IMR-90 (cell line): ENCODE results near the gene BPIFB2. TPM values are rescaled to one million over a fixed set of nuclear protein-coding genes. Genes with fewer than 3 reads are reported as not detected.

Experiments
- ATAC-seq: fragments of 200-7000 bp; cut with Tn5 transposase; 2 replicates; pipeline ENCODE4 v1.9.1; 2020; ENCODE audit warnings: low read depth, mild to moderate bottlenecking, moderate library complexity
- BruUV-seq: library from RNA; stranded (reverse); fragments of 400-500 nt; replicated peaks from 2 replicates; lab custom pipeline; 2021; lab: Mats Ljungman, UMichigan
- CTCF ChIA-PET: fragments of 300-600 bp; formaldehyde crosslinking; extraction: SDS; loops from one replicate; lab custom pipeline; 2021; ENCODE audit warnings: antibody characterized with exemption; lab: Yijun Ruan, JAX
- POLR2A ChIA-PET: fragments of 300-600 bp; sonication (Branson Sonifier 250); formaldehyde crosslinking; loops from one replicate; lab custom pipeline; 2022; ENCODE audit warnings: antibody characterized with exemption; ENCODE audit not compliant: unreplicated experiment; lab: Charles Lee
- DNase-seq: peaks from one replicate; pipeline ENCODE4 v3.0.0; 2013
- H2AFZ ChIP-seq: replicated peaks from 2 replicates; pipeline ENCODE3; 2013; ENCODE audit warnings: low read length, mild to moderate bottlenecking; ENCODE audit not compliant: poor library complexity
- H2AK5ac ChIP-seq: 2 replicates; pipeline ENCODE4 v1.6.1; 2013; ENCODE audit warnings: low read depth, low read length, inconsistent platforms
- H2AK9ac ChIP-seq: replicated peaks from 2 replicates; pipeline ENCODE3; 2013; ENCODE audit warnings: mild to moderate bottlenecking, low read depth, low read length, moderate library complexity; ENCODE audit not compliant: poor library complexity
- H2BK120ac ChIP-seq: 2 replicates; pipeline ENCODE4 v1.6.1; 2013; ENCODE audit warnings: low read depth, low read length, inconsistent platforms
- H2BK15ac ChIP-seq: 3 replicates; pipeline ENCODE4 v1.6.1; 2013; ENCODE audit warnings: low read depth, low read length, inconsistent platforms
- H2BK20ac ChIP-seq: 2 replicates; pipeline ENCODE4 v1.6.1; 2013; ENCODE audit warnings: low read depth, mild to moderate bottlenecking, inconsistent platforms, low read length, moderate library complexity
- H2BK5ac ChIP-seq: 2 replicates; pipeline ENCODE4 v1.6.1; 2013; ENCODE audit warnings: mild to moderate bottlenecking, low read depth, low read length, inconsistent platforms; ENCODE audit not compliant: poor library complexity, severe bottlenecking
- H3K14ac ChIP-seq: replicated peaks from 2 replicates; pipeline ENCODE4 v1.6.1; 2013; ENCODE audit warnings: low read depth, low read length, inconsistent platforms
- H3K18ac ChIP-seq: 2 replicates; pipeline ENCODE4 v1.6.1; 2013; ENCODE audit warnings: low read depth, low read length, control low read depth
- H3K23ac ChIP-seq: 2 replicates; pipeline ENCODE4 v1.6.1; 2013; ENCODE audit warnings: low read depth, low read length, inconsistent platforms
- H3K27ac ChIP-seq: 2 replicates; pipeline ENCODE4 v1.5.1; 2013; ENCODE audit warnings: mild to moderate bottlenecking, control low read depth, low read length; ENCODE audit not compliant: insufficient read depth
- H3K27me3 ChIP-seq: 2 replicates; pipeline ENCODE4 v1.6.1; 2013; ENCODE audit warnings: low read length; ENCODE audit not compliant: control insufficient read depth, insufficient read depth
- H3K36me3 ChIP-seq: 2 replicates; pipeline ENCODE4 v1.6.1; 2013; ENCODE audit warnings: low read length, mixed read lengths; ENCODE audit not compliant: control insufficient read depth, insufficient read depth
- H3K4ac ChIP-seq: 2 replicates; pipeline ENCODE4 v1.6.1; 2013; ENCODE audit warnings: low read depth, low read length, inconsistent platforms
- H3K4me1 ChIP-seq: 2 replicates; pipeline ENCODE4 v1.6.1; 2013; ENCODE audit warnings: low read length, mixed read lengths; ENCODE audit not compliant: control insufficient read depth, insufficient read depth
- H3K4me2 ChIP-seq: 2 replicates; pipeline ENCODE4 v1.6.1; 2013; ENCODE audit warnings: low read depth, mild to moderate bottlenecking, control low read depth, low read length, moderate library complexity
- H3K4me3 ChIP-seq: 2 replicates; pipeline ENCODE4 v1.5.1; 2013; ENCODE audit warnings: low read depth, mild to moderate bottlenecking, control low read depth, low read length, moderate library complexity; ENCODE audit not compliant: insufficient read depth
- H3K56ac ChIP-seq: 2 replicates; pipeline ENCODE4 v1.6.1; 2013; ENCODE audit warnings: low read length, inconsistent platforms; ENCODE audit not compliant: insufficient read depth; ENCODE audit errors: extremely low read depth
- H3K79me1 ChIP-seq, 2 experiments: 2 replicates each; pipeline ENCODE4 v1.6.1; 2013; ENCODE audit warnings: low read length in 2 of 2, inconsistent platforms in 1 of 2, low read depth in 1 of 2
- H3K9ac ChIP-seq: 2 replicates; pipeline ENCODE4 v1.6.1; 2013; ENCODE audit warnings: low read depth, low read length, control low read depth
- H3K9me1 ChIP-seq: 2 replicates; pipeline ENCODE4 v1.6.1; 2013; ENCODE audit warnings: low read length, inconsistent platforms; ENCODE audit not compliant: insufficient read depth
- H3K9me3 ChIP-seq: 2 replicates; pipeline ENCODE4 v1.6.1; 2013; ENCODE audit warnings: low read length; ENCODE audit not compliant: control insufficient read depth, insufficient read depth
- H4K20me1 ChIP-seq: 2 replicates; pipeline ENCODE4 v1.6.1; 2013; ENCODE audit warnings: low read length, inconsistent platforms; ENCODE audit not compliant: insufficient read depth
- H4K5ac ChIP-seq: 2 replicates; pipeline ENCODE4 v1.6.1; 2013; ENCODE audit warnings: mild to moderate bottlenecking, low read depth, low read length, control low read depth
- H4K8ac ChIP-seq, 2 experiments: 2 replicates each; pipeline ENCODE4 v1.6.1; 2013; ENCODE audit warnings: low read depth in 2 of 2, low read length in 2 of 2, control low read depth in 1 of 2, inconsistent platforms in 1 of 2
- H4K91ac ChIP-seq: 2 replicates; pipeline ENCODE4 v1.6.1; 2013; ENCODE audit warnings: low read depth, low read length, inconsistent platforms; ENCODE audit not compliant: insufficient read depth
- CEBPB ChIP-seq: IDR thresholded peaks from 2 replicates; pipeline ENCODE4 v1.6.1; 2012; ENCODE audit warnings: low read depth, low read length, improper control_type of control experiment
- CTCF ChIP-seq: conservative IDR thresholded peaks from 2 replicates; pipeline ENCODE4 v1.5.1; 2012; ENCODE audit warnings: mild to moderate bottlenecking, low read depth, low read length, improper control_type of control experiment
- MAFK ChIP-seq: IDR thresholded peaks from 2 replicates; pipeline ENCODE4 v1.6.1; 2012; ENCODE audit warnings: low read depth, low read length, improper control_type of control experiment
- MAZ ChIP-seq: IDR thresholded peaks from 2 replicates; pipeline ENCODE4 v1.6.1; 2012; ENCODE audit warnings: low read depth, mild to moderate bottlenecking, low read length, improper control_type of control experiment, moderate library complexity, borderline replicate concordance
- MXI1 ChIP-seq: IDR thresholded peaks from 2 replicates; pipeline ENCODE4 v1.6.1; 2012; ENCODE audit warnings: low read depth, mild to moderate bottlenecking, low read length, moderate library complexity, borderline replicate concordance
- POLR2A ChIP-seq: IDR thresholded peaks from 2 replicates; pipeline ENCODE4 v1.6.1; 2012; ENCODE audit warnings: mild to moderate bottlenecking, low read depth, low read length
- SMC3 ChIP-seq: fragments of 150-350 bp; IDR thresholded peaks from 2 replicates; pipeline ENCODE4 v1.6.1; 2016; ENCODE audit warnings: low read depth, mild to moderate bottlenecking, antibody characterized with exemption, low read length, moderate library complexity
- WGBS, 2 experiments: methylation state at CpG; one replicate each; pipeline versions ENCODE4 v1.1.5 to v1.1.7; 2013; ENCODE audit warnings: missing lambda C conversion rate in 2 of 2; ENCODE audit not compliant: insufficient read length in 1 of 2; ENCODE audit errors: extremely low coverage in 2 of 2; 5-methylcytosine and 5-hydroxymethylcytosine counted together
- dilution Hi-C: fragments of 300-500 bp; cut with HindIII; formaldehyde crosslinking; loops from one replicate; pipeline ENCODE4 v1.14.3; 2018; ENCODE audit warnings: low sequenced_read_pairs; ENCODE audit not compliant: unreplicated experiment
- in situ Hi-C: fragments of 300-500 bp; cut with MboI; formaldehyde crosslinking; loops from 3 replicates; pipeline ENCODE4 v1.14.3; 2019; ENCODE audit warnings: low sequenced_read_pairs, inconsistent platforms, mixed read lengths
- intact Hi-C: fragments of 100-400 bp; cut with micrococcal nuclease; formaldehyde crosslinking; loops from 2 replicates; pipeline ENCODE4 v1.10.0; 2022
- polyA plus RNA-seq, 3 experiments: library from polyadenylated mRNA; depleted of rRNA; stranded (reverse); fragments of >200 nt; gene quantifications; 2 replicates each; pipeline ENCODE4 v1.2.3, GENCODE V29; 2012; ENCODE audit warnings: low replicate concordance in 1 of 3
- total RNA-seq: library from RNA; depleted of rRNA; stranded (reverse); fragments of >200 nt; gene quantifications from 2 replicates; pipeline ENCODE4 v1.2.3, GENCODE V29; 2012

Gene BPIFB2
- total and polyA plus RNA-seq, 2 of the 4 experiments (the other 2 are of a cell fraction) = not detected

- Histone ChIP-seq H3K79me1 (no peaks in the 10 kb centered on the region), H3K4me3 (no peak overlapping the region), H3K4me2 (no peak overlapping the region), H3K36me3 (no peaks in the 10 kb centered on the region), H4K91ac (no peak overlapping the region), H3K23ac (no peak overlapping the region), H3K56ac (no peak overlapping the region), H4K8ac (no peak overlapping the region), H3K27ac (no peak overlapping the region), H4K5ac (no peak overlapping the region), H2BK15ac (no peak overlapping the region), H3K9ac (no peak overlapping the region), H3K18ac (no peak overlapping the region), H3K9me3 (no peaks in the 10 kb centered on the region), H2BK120ac (no peak overlapping the region), H2BK5ac (no peak overlapping the region), H2AK9ac (no peak overlapping the region), H2AK5ac (no peak overlapping the region), H3K4me1 (no peaks in the 10 kb centered on the region), H3K9me1 (no peaks in the 10 kb centered on the region), H2BK20ac (no peak overlapping the region), H2AFZ (no peak overlapping the region), H3K14ac (no peak overlapping the region), H4K20me1 (no peaks in the 10 kb centered on the region), H3K4ac (no peak overlapping the region), H3K27me3 (peaks cover 15% of the 10 kb centered on the region)
- dilution Hi-C loops (no loop called here), intact Hi-C loops (no loop called here), in situ Hi-C loops (no loop called here)
- WGBS, 2 experiments = 90% methylated on average over 2 of the region's 16 CpGs; no CpG with 5 or more reads in 1 of the 2 experiments
- TF ChIP-seq POLR2A (no peak), SMC3 (no peak), CEBPB (no peak), MXI1 (no peak), MAZ (no peak), MAFK (no peak), CTCF (no peak)
- ATAC-seq (no peak), DNase-seq (no peak)
- CTCF ChIA-PET = no interaction called here
- no TSS peak for BruUV-seq
- POLR2A ChIA-PET = no interaction called here
These were observed 40.4 kb upstream of the BPIFB2 start for GRCh38 chr20:32966881-32967781.
